HCT116 (cell line): ENCODE data around the gene HINT2.

ENCODE experiments used
- CEBPB ChIP-seq: IDR thresholded peaks from 2 replicates; pipeline ENCODE4 v1.6.1; 2012; ENCODE audit warnings: low read depth
- CTCF ChIP-seq, 3 experiments: fragments of 200-600 bp in 1 of 3; sonication (generic) in 1 of 3; IDR thresholded peaks in 2 of 3; conservative IDR thresholded peaks in 1 of 3; 2 replicates each; pipeline ENCODE4 v1.5.1; 2012 to 2017; ENCODE audit warnings: low read depth in 2 of 3, low read length in 2 of 3, antibody characterized with exemption in 1 of 3, borderline replicate concordance in 1 of 3, control low read depth in 1 of 3, mild to moderate bottlenecking in 1 of 3, mixed read lengths in 1 of 3, mixed run types in 1 of 3, moderate library complexity in 1 of 3; ENCODE audit not compliant: insufficient read depth in 1 of 3
- ELF1 ChIP-seq: IDR thresholded peaks from 2 replicates; pipeline ENCODE4 v1.6.1; 2012; ENCODE audit warnings: low read depth, borderline replicate concordance
- EZH2 ChIP-seq: fragments of 200-600 bp; sonication (generic); IDR thresholded peaks from 2 replicates; pipeline ENCODE4 v1.6.1; 2017; ENCODE audit warnings: antibody characterized with exemption, mixed run types
- JUND ChIP-seq: IDR thresholded peaks from 2 replicates; pipeline ENCODE4 v1.6.1; 2012
- MAX ChIP-seq: IDR thresholded peaks from 2 replicates; pipeline ENCODE4 v1.6.1; 2012
- POLR2A ChIP-seq: IDR thresholded peaks from 2 replicates; pipeline ENCODE4 v1.7.0; 2011; ENCODE audit warnings: borderline replicate concordance; ENCODE audit not compliant: insufficient read depth, insufficient read length; ENCODE audit errors: extremely low read depth
- POLR2AphosphoS5 ChIP-seq: IDR thresholded peaks from 2 replicates; pipeline ENCODE4 v1.6.1; 2011; ENCODE audit warnings: mild to moderate bottlenecking, low read depth, low read length, moderate library complexity
- REST ChIP-seq: IDR thresholded peaks from 2 replicates; pipeline ENCODE4 v1.6.1; 2012; ENCODE audit warnings: low read depth
- SIN3A ChIP-seq: IDR thresholded peaks from 2 replicates; pipeline ENCODE4 v1.6.1; 2012; ENCODE audit warnings: low read depth
- TCF7L2 ChIP-seq: IDR thresholded peaks from 2 replicates; pipeline ENCODE4 v1.7.0; 2011; ENCODE audit warnings: borderline replicate concordance, inconsistent platforms; ENCODE audit not compliant: insufficient read depth, insufficient read length; ENCODE audit errors: extremely low read depth
- YY1 ChIP-seq: IDR thresholded peaks from 2 replicates; pipeline ENCODE4 v1.6.1; 2011; ENCODE audit warnings: low read length, low read depth, moderate library complexity, mild to moderate bottlenecking; ENCODE audit not compliant: insufficient replicate concordance; ENCODE audit errors: extremely low read depth
- TF ChIP-seq, protein P1 (sequence below): IDR thresholded peaks from 2 replicates; pipeline ENCODE4 v1.6.1; 2012

- TF ChIP-seq, protein P1, sequence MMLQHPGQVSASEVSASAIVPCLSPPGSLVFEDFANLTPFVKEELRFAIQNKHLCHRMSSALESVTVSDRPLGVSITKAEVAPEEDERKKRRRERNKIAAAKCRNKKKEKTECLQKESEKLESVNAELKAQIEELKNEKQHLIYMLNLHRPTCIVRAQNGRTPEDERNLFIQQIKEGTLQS: no peak
- no peak for TF ChIP-seq CTCF (IDR thresholded peaks at IDR 0.05 in 2 of 3, conservative IDR thresholded peaks at IDR 0.05 in 1 of 3; ENCODE audit: borderline replicate concordance in 1 of 3, insufficient read depth in 1 of 3, low read depth in 2 of 3, low read length in 2 of 3)
- no peak for TF ChIP-seq EZH2
- no peak for TF ChIP-seq POLR2AphosphoS5
- no peak for TF ChIP-seq JUND
- no peak for TF ChIP-seq POLR2A
- no peak for TF ChIP-seq CEBPB
- no peak for TF ChIP-seq SIN3A
- TF ChIP-seq REST: no peak
- no peak for TF ChIP-seq MAX
- no peak for TF ChIP-seq ELF1
- no peak for TF ChIP-seq YY1
- no peak for TF ChIP-seq TCF7L2
These were observed 26.7 kb upstream of the HINT2 start for GRCh38 chr9:35841645-35841900.
